Endometrium (tissue), 2 donors: ENCODE data around the gene ZNF860.
A peak's percentile ranks its signal among the peaks of the same experiment; 100 is the strongest.

Source experiments
- FAIRE-seq: peaks from 2 replicates; lab custom pipeline; 2012; peaks lifted over from hg19 to GRCh38; lab: Jason Lieb, UNC
- donor health status: control.
- donor health status: control.

Gene ZNF860

GRCh38 chr3:31981206-31982181 lies at the start of gene ZNF860, which contains the start of gene OSBPL10:
ZNF860 (plus strand) TSS chr3:31981750; CDS start chr3:31989080, 7,330 bp downstream.
OSBPL10 (minus strand) TSS chr3:31981262; CDS start chr3:31981179, 83 bp downstream.
- FAIRE-seq: no peak

- FAIRE-seq: no peak
Observed at GRCh38 chr3:31932990-31933389, 48.6 kb upstream of the ZNF860 start.

GRCh38 chr3:31934018-31934417 lies 47.5 kb upstream of the ZNF860 start:
- FAIRE-seq: peak; percentile 83

- no peak for FAIRE-seq
Observed at GRCh38 chr3:31934866-31935265, 46.7 kb upstream of the ZNF860 start.

GRCh38 chr3:31936420-31937060 lies 45.0 kb upstream of the ZNF860 start:
- peak; percentile 96 for FAIRE-seq

GRCh38 chr3:31937225-31937624 lies 44.3 kb upstream of the ZNF860 start:
- no peak for FAIRE-seq

GRCh38 chr3:31942446-31942845 lies 39.1 kb upstream of the ZNF860 start:
- FAIRE-seq: no peak

- no peak for FAIRE-seq
Observed at GRCh38 chr3:31943041-31943440, 38.5 kb upstream of the ZNF860 start.

GRCh38 chr3:31945738-31946052 lies 35.9 kb upstream of the ZNF860 start:
- no peak for FAIRE-seq

- no peak for FAIRE-seq
Observed at GRCh38 chr3:31946484-31947081, 35.0 kb upstream of the ZNF860 start.

- FAIRE-seq: no peak
Observed at GRCh38 chr3:31947162-31947561, 34.4 kb upstream of the ZNF860 start.

GRCh38 chr3:31947671-31948091 lies 33.9 kb upstream of the ZNF860 start:
- no peak for FAIRE-seq

GRCh38 chr3:31948280-31948679 lies 33.3 kb upstream of the ZNF860 start:
- FAIRE-seq: no peak

GRCh38 chr3:31952205-31952604 lies 29.3 kb upstream of the ZNF860 start:
- FAIRE-seq: no peak

GRCh38 chr3:31953091-31953490 lies 28.5 kb upstream of the ZNF860 start:
- no peak for FAIRE-seq

- FAIRE-seq: no peak
Observed at GRCh38 chr3:31953636-31954035, 27.9 kb upstream of the ZNF860 start.

GRCh38 chr3:31955581-31955980 lies 26.0 kb upstream of the ZNF860 start:
- FAIRE-seq: no peak

GRCh38 chr3:31957106-31957505 lies 24.4 kb upstream of the ZNF860 start:
- no peak for FAIRE-seq

GRCh38 chr3:31958701-31959152 lies 22.8 kb upstream of the ZNF860 start:
- FAIRE-seq: no peak

- FAIRE-seq: no peak
Observed at GRCh38 chr3:31959251-31959650, 22.3 kb upstream of the ZNF860 start.

- FAIRE-seq: peak; percentile 91
Observed at GRCh38 chr3:31959951-31960792, 21.4 kb upstream of the ZNF860 start.
